HCT116 (cell line): ENCODE measurements around the gene PRG2. TPM values are rescaled to one million over a fixed set of nuclear protein-coding genes. Genes with fewer than 3 reads are reported as not detected.

Experiments
- ATAC-seq: fragments of 200-7000 bp; cut with Tn5 transposase; 2 replicates; pipeline ENCODE4 v1.9.1; 2020; ENCODE audit warnings: mild to moderate bottlenecking, moderate library complexity
- BruUV-seq: library from RNA; stranded (reverse); fragments of 400-500 nt; replicated peaks from 2 replicates; lab custom pipeline; 2021; lab: Mats Ljungman, UMichigan
- CTCF ChIA-PET: fragments of 300-600 bp; sonication (Branson Sonifier 250); formaldehyde crosslinking; loops from one replicate; lab custom pipeline; 2021; ENCODE audit warnings: antibody characterized with exemption; lab: Charles Lee
- POLR2A ChIA-PET: fragments of 300-600, 350-600 bp; sonication (Branson Sonifier 250); formaldehyde crosslinking; loops from one replicate; lab custom pipeline; 2021; ENCODE audit warnings: antibody characterized with exemption; lab: Charles Lee
- RAD21 ChIA-PET, 2 experiments: fragments of 300-600 bp; sonication (Branson Sonifier 250); formaldehyde crosslinking; loops; one replicate each; lab custom pipeline; 2023; ENCODE audit warnings: low total read pairs in 2 of 2; ENCODE audit not compliant: uncharacterized antibody in 2 of 2, unreplicated experiment in 2 of 2, low non-redundant PET in 1 of 2; lab: Charles Lee
- DNase-seq: peaks from one replicate; pipeline ENCODE4 v3.0.0-alpha.2; 2010; ENCODE audit warnings: low read depth, low spot score
- H2AFZ ChIP-seq: fragments of 200-600 bp; shearing (Covaris generic), sonication (generic); 2 replicates; pipeline ENCODE4 v1.6.1; 2017; ENCODE audit warnings: low read depth, mixed run types, mixed read lengths, antibody characterized with exemption, low read length; ENCODE audit not compliant: poor library complexity, severe bottlenecking
- H3K27ac ChIP-seq: 2 replicates; pipeline ENCODE4 v1.5.1; 2012; ENCODE audit warnings: low read depth, low read length
- H3K27me3 ChIP-seq: fragments of 200-600 bp; sonication (generic); 2 replicates; pipeline ENCODE4 v1.6.1; 2016; ENCODE audit warnings: mixed run types, low read length, mixed read lengths; ENCODE audit not compliant: insufficient read depth
- H3K36me3 ChIP-seq, 2 experiments: fragments of 200-500 bp in 1 of 2; fragments of 200-600 bp in 1 of 2; sonication (Bioruptor generic) in 1 of 2; sonication (generic) in 1 of 2; 2 replicates each; pipeline versions ENCODE4 v1.5.1 to v1.6.1; 2014 to 2016; ENCODE audit warnings: low read length in 2 of 2, inconsistent platforms in 1 of 2, mixed read lengths in 1 of 2, mixed run types in 1 of 2; ENCODE audit not compliant: insufficient read depth in 2 of 2, control insufficient read depth in 1 of 2
- H3K4me1 ChIP-seq, 2 experiments: fragments of 200-600 bp in 1 of 2; sonication (generic) in 1 of 2; 2 replicates each; pipeline versions ENCODE4 v1.5.1 to v1.6.1; 2012 to 2017; ENCODE audit warnings: low read length in 2 of 2, inconsistent platforms in 1 of 2, mild to moderate bottlenecking in 1 of 2, mixed read lengths in 1 of 2, mixed run types in 1 of 2, moderate library complexity in 1 of 2; ENCODE audit not compliant: insufficient read depth in 2 of 2, control insufficient read depth in 1 of 2
- H3K4me2 ChIP-seq: fragments of 200-600 bp; sonication (generic); 2 replicates; pipeline ENCODE4 v1.6.1; 2017; ENCODE audit warnings: mixed run types, low read length, mixed read lengths
- H3K4me3 ChIP-seq, 2 experiments: fragments of 200-600 bp in 1 of 2; sonication (generic) in 1 of 2; replicated peaks in 1 of 2; 2 replicates each; pipeline ENCODE4 v1.5.1; 2011 to 2016; ENCODE audit warnings: low read length in 2 of 2, control low read depth in 1 of 2, low read depth in 1 of 2, mild to moderate bottlenecking in 1 of 2, mixed read lengths in 1 of 2, mixed run types in 1 of 2
- H3K79me2 ChIP-seq: fragments of 200-600 bp; sonication (generic); 2 replicates; pipeline ENCODE4 v1.6.1; 2017; ENCODE audit warnings: mild to moderate bottlenecking, mixed run types, low read length, moderate library complexity, mixed read lengths; ENCODE audit not compliant: insufficient read depth
- H3K9ac ChIP-seq: fragments of 200-600 bp; sonication (generic); 2 replicates; pipeline ENCODE4 v1.6.1; 2016; ENCODE audit warnings: low read length, mixed read lengths
- H3K9me2 ChIP-seq: fragments of 200-600 bp; sonication (generic), shearing (Covaris generic); 2 replicates; pipeline ENCODE4 v1.6.1; 2017; ENCODE audit warnings: mixed run types, mild to moderate bottlenecking, moderate library complexity; ENCODE audit not compliant: insufficient read depth
- H3K9me3 ChIP-seq, 2 experiments: fragments of 200-500 bp in 1 of 2; fragments of 200-600 bp in 1 of 2; sonication (Bioruptor generic) in 1 of 2; sonication (generic) in 1 of 2; 2 replicates each; pipeline ENCODE4 v1.6.1; 2014 to 2017; ENCODE audit warnings: low read length in 2 of 2, mixed read lengths in 2 of 2, inconsistent platforms in 1 of 2, low read depth in 1 of 2, mild to moderate bottlenecking in 1 of 2, mixed run types in 1 of 2, moderate library complexity in 1 of 2; ENCODE audit not compliant: control insufficient read depth in 1 of 2, insufficient read depth in 1 of 2
- H4K20me1 ChIP-seq: fragments of 200-600 bp; sonication (generic), shearing (Covaris generic); 2 replicates; pipeline ENCODE4 v1.6.1; 2017; ENCODE audit warnings: mixed run types, mild to moderate bottlenecking, moderate library complexity; ENCODE audit not compliant: insufficient read depth
- CBX3 ChIP-seq: IDR thresholded peaks from 2 replicates; pipeline ENCODE4 v1.6.1; 2012; ENCODE audit warnings: low read depth
- ELF1 ChIP-seq: IDR thresholded peaks from 2 replicates; pipeline ENCODE4 v1.6.1; 2012; ENCODE audit warnings: low read depth, borderline replicate concordance
- JUND ChIP-seq: IDR thresholded peaks from 2 replicates; pipeline ENCODE4 v1.6.1; 2012
- SP1 ChIP-seq: IDR thresholded peaks from 2 replicates; pipeline ENCODE4 v1.6.1; 2012; ENCODE audit warnings: low read depth
- TCF7L2 ChIP-seq: IDR thresholded peaks from 2 replicates; pipeline ENCODE4 v1.7.0; 2011; ENCODE audit warnings: borderline replicate concordance, inconsistent platforms; ENCODE audit not compliant: insufficient read depth, insufficient read length; ENCODE audit errors: extremely low read depth
- intact Hi-C: fragments of 100-400 bp; cut with micrococcal nuclease; formaldehyde crosslinking; loops from 2 replicates; pipeline ENCODE4 v1.10.0; 2022
- total RNA-seq: library from RNA; stranded (reverse); gene quantifications from one replicate; pipeline ENCODE4 v1.2.1, GENCODE V29; 2021; ENCODE audit not compliant: unreplicated experiment

The PRG2 gene
- total RNA-seq, 1 experiment from 2014 or later = 0.81 TPM

DNA sequence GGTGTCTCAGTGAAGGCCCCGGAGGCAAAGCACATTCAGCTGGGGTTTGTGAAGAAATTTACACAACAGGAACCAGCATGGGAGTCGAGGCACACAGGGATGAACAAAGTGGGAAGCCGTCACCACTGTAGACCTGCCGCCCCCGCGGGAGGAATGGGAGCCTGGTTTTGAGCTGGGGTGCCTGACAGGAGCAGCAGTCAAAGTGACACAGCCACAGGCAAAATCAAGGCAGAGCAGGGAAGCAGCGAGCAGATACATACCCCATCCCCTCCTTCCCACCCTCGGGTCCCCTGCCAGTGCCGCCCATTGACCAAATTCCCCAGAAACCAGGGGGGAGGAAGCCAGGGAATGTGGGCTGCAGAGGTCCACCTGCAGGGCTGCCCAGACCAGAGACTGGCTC, 31.5 kb downstream of the PRG2 start:
- no peaks in the 10 kb centered on the region for H3K9me2 ChIP-seq
- CTCF ChIA-PET = no interaction called here
- no peak for TF ChIP-seq CBX3
- TF ChIP-seq SP1 = no peak
- TF ChIP-seq, all 23 proteins: peak for 0
- DNase-seq = no peak
- Histone ChIP-seq H3K9me3 (no peaks in the 10 kb centered on the region), H3K36me3 (no peaks in the 10 kb centered on the region), H3K4me2 (no peak overlapping the region), H3K4me1 (no peaks in the 10 kb centered on the region), H4K20me1 (no peaks in the 10 kb centered on the region), H3K9ac (no peak overlapping the region), H3K4me3 (no peak overlapping the region), H3K79me2 (no peaks in the 10 kb centered on the region), H3K27ac (no peak overlapping the region), H2AFZ (no peak overlapping the region), H3K27me3 (0 out of 2 replicates have a peak, but pooled peaks cover 5% of the 10 kb centered on the region)
- RAD21 ChIA-PET = no interaction called here
- intact Hi-C loops = no loop called here
- no TSS peak for BruUV-seq
- no peak for ATAC-seq
- POLR2A ChIA-PET = no interaction called here

DNA sequence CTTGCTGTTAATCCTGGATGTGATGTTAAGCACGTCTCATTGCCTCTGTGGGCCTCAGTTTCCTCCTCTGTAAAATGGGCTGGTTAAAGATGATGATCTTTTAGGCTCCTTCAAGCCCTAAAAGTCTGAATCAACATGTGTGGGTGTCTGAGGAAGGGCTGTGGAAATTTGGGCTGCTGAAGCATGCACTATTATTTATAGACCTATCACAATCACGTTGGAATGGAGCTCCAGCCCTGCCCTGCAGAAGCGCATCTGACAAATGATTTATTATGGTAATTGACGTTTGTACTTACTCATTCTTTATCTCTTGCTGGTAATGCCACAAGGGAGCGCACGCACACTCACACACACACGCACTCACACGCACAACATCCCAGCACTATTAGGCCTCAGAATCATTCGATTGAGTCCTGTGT, 31.9 kb downstream of the PRG2 start:
- Histone ChIP-seq H3K4me2 (no peak overlapping the region), H3K4me1 (no peaks in the 10 kb centered on the region)
- RAD21 ChIA-PET = no interaction called here
- TF ChIP-seq TCF7L2 = no peak
- no peak for TF ChIP-seq JUND
- no peak for TF ChIP-seq ELF1
- TF ChIP-seq, all 23 proteins: peak for 0
- H3K27me3 ChIP-seq = 0 out of 2 replicates have a peak, but pooled peaks cover 5% of the 10 kb centered on the region
- intact Hi-C loops = no loop called here
- no peaks in the 10 kb centered on the region for H3K9me3 ChIP-seq
- POLR2A ChIA-PET = no interaction called here
- H3K36me3 ChIP-seq = no peaks in the 10 kb centered on the region
- H3K27ac ChIP-seq = no peak overlapping the region
- no TSS peak for BruUV-seq
- H2AFZ ChIP-seq = no peak overlapping the region
- H4K20me1 ChIP-seq = no peaks in the 10 kb centered on the region
- ATAC-seq = no peak
- H3K9me2 ChIP-seq = no peaks in the 10 kb centered on the region
- H3K79me2 ChIP-seq = no peaks in the 10 kb centered on the region
- no peak overlapping the region for H3K4me3 ChIP-seq
- CTCF ChIA-PET = no interaction called here
- no peak overlapping the region for H3K9ac ChIP-seq
- DNase-seq = no peak
